GM20000 (cell line): ENCODE results near the gene HIVEP2.
A peak's percentile ranks its signal among the peaks of the same experiment; 100 is the strongest.

Source experiments
- DNase-seq: peaks from one replicate; pipeline ENCODE4 v3.0.0; 2012; ENCODE audit warnings: low spot score
- CTCF ChIP-seq: IDR thresholded peaks from 2 replicates; pipeline ENCODE4 v1.5.1; 2012; ENCODE audit warnings: mild to moderate bottlenecking, control low read depth; ENCODE audit errors: extremely low read depth, missing control alignments

The HIVEP2 gene

GRCh38 chr6:142857796-142858555, 87.0 kb downstream of the HIVEP2 start:
- DNase-seq = no peak
- TF ChIP-seq CTCF = no peak

GRCh38 chr6:142857233-142857761, 87.7 kb downstream of the HIVEP2 start:
- no peak for DNase-seq
- TF ChIP-seq CTCF = no peak

- peak; percentile 48 for DNase-seq
- TF ChIP-seq CTCF = no peak
Measured at GRCh38 chr6:142856624-142857232, 88.2 kb downstream of the HIVEP2 start.

- DNase-seq = no peak
- TF ChIP-seq CTCF = no peak
Measured at GRCh38 chr6:142855893-142856623, 88.9 kb downstream of the HIVEP2 start.

- TF ChIP-seq CTCF = no peak
- no peak for DNase-seq
Measured at GRCh38 chr6:142854589-142855488, 90.1 kb downstream of the HIVEP2 start.

- TF ChIP-seq CTCF = no peak
- DNase-seq = no peak
Measured at GRCh38 chr6:142853244-142854180, 91.5 kb downstream of the HIVEP2 start.
